ENCODE data around the gene TMEM63A.
"Not testable (repeated sequence)": the region's sequence is repeated elsewhere in the genome, so short reads cannot be mapped to it uniquely, and the experiment has no call there.

The TMEM63A gene

GRCh38 chr1:225908013-225908640 is 25.9 kb upstream of the TMEM63A start:
- no peak for DNase-seq

- no peak for DNase-seq
Observed at GRCh38 chr1:225907341-225907740, 25.2 kb upstream of the TMEM63A start.

GRCh38 chr1:225906467-225906866 is 24.3 kb upstream of the TMEM63A start:
- no peak for DNase-seq

- DNase-seq: no peak
Observed at GRCh38 chr1:225903623-225904022, 21.4 kb upstream of the TMEM63A start.

- no peak for DNase-seq
Observed at GRCh38 chr1:225899044-225899925, 17.1 kb upstream of the TMEM63A start.

GRCh38 chr1:225897595-225898514 is 15.7 kb upstream of the TMEM63A start:
- no peak for DNase-seq

- DNase-seq: peak; percentile 17 to 71
Observed at GRCh38 chr1:225896937-225897549, 14.9 kb upstream of the TMEM63A start.

GRCh38 chr1:225896494-225896893 is 14.3 kb upstream of the TMEM63A start:
- no peak for DNase-seq

DNA sequence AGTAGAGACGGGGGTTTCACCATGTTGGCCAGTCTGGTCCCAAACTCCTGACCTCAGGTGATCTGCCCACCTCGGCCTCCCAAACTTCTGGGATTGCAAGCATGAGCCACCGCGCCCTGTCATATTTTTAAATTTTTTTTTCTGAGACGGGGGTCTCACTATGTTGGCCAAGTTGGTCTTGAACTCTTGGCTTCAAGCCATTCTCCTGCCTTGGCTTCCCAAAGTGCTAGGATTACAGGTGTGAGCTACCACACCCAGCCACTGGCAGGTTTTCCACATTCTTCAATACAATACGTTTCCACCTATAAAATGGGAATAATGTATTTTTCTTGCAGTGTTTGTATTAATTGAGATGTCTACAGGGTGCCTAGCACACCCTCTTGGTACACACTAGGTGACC is 10.1 kb upstream of the TMEM63A start:
- no peak for DNase-seq

GRCh38 chr1:225891229-225891972 is 9.2 kb upstream of the TMEM63A start:
- DNase-seq: no peak

DNA sequence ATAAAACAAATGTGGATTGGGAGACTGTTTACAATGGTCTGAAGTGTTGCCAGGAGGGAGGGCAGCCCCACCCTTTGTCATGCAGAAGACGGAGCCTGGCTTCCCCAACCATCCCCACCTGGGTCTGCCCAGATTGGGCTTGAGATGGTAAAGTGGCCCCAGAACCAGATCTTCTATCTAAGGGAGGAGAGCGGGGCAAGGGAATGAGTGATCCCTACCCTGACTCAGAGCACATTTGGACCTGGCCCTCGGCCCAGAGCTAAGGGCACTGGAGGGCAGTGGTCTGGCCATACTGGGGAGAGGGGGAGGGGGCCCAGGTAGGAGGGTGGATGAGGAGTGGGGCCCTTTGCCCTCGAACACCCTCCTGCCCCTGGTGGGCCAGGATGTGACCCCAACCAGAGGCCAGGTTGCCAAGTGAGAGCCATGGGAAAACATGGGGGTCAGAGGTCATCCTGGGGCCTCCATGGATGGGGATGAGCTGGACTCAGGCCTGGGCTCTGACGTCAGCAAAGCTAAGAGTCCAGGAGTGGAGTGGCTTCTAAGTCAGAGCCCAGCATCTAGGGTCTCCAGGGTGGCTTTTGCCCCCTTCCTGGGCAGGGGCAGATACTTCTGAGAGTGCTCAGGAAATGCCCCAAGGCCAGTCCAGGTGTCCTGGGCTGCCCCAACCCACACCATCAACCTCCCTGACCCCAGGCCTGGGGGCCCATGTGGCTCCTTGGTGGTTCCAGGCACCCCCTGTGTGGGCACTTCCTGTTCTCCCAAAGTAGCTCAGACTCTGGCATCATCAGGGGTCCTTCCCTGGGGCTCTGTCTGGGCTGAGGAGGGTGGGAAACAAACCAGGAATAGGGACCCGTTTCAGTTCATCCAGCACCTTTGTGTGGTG is 8.4 kb upstream of the TMEM63A start:
- DNase-seq: no peak

GRCh38 chr1:225889743-225890142 is 7.6 kb upstream of the TMEM63A start:
- no peak for DNase-seq

DNA sequence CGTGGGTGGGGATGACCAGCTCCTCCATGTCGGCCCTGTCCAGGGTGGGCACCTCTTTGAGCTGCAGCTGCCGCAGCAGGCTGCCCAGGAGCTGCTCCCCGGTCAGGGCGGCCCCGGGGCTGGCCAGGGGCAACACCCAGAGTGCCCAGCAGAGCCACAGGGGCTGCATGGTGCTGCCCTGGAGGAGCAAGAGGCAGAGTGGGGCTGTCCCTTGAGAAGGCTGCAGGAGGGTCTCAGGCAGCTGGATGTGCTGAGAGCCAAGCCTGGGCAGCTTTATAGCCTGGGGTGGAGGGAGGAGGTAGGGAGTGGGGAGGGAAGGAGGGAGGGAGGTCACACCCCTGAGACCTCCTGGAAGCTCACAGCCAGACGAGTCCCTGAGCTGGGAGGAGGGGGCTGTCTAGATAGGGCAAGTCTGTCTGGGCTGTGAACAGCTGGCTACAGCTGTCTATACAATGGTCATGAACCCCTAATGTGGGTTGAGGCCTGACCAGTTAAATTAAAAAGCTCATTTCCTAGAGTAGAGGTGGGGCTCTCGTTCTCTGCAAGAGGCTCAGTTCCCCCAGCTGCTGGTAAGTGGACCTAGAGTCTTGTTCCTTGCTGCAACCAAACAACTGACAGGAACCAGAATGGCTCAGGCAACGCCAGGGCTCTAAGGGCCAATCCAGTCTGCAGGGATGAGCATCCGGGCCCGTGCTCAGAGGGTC is 6.9 kb upstream of the TMEM63A start, which contains the start of gene LEFTY1:
LEFTY1 (minus strand) TSS at position 249 of the 704 bp plus-strand sequence; CDS start at position 169, 80 bp downstream.
- DNase-seq: no peak

DNA sequence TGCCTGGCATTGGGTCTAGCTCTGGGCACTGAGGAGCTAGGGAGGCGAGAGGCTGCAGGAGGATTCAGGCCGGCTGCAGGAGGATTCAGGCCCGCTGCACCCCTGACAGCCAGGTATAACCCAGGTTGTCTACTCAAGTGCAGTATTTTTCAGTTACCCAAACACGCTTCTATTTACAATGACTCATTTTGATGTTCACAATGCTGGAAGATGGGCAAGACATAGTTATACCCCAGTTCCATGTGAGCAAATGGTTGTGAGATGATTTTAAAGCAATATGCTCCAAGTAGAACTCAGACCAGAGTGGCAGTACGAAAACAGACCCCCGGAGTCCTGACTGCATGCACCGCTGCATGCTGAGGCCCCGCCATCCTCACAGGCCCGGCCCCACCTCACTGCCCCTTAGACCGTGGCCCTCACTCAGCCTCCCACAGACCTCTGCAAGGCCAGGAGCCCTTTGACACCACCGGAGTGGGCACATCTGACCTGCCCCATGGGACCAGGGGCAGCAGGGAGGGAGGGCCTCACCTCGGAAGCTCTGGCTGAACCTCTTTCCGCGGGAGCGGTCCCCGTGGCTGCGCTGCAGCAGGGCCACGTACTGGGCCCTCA is 6.2 kb upstream of the TMEM63A start:
- DNase-seq: no peak

DNA sequence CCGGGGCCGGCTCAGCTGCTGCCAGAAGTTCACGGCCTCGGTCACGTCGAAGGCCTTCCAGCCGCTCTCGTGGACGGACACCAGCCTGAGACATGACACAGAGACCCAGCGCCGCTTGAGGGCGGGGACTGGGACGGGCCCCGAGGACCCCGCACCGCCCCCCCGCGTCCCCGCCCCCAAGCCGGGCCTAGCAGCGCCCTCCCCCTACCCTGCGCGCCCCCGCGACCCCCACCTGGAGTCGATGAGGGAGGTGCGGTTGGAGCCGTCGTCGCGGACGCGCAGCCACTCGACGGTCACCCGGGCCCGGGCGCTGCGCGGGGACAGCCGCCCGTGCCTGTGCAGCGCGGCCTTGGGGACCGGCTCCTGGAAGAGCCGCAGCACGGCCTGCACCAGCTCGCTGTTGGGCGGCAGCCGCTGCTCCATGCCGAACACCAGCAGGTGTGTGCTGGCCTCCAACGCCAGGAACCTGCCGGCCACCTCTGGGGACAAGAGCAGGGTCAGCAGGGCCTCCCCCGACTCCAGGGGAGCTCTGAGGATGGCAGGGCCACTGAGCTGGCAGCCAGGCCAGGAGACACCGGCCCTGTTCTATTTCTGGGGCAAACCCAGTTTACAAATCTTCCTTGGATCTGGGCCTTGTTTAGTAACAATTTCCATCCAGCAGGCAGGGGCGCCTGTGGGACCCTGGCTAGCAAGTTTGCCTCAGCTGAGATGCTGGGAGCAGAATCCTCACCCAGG is 5.5 kb upstream of the TMEM63A start:
- DNase-seq: not testable (repeated sequence)

DNA sequence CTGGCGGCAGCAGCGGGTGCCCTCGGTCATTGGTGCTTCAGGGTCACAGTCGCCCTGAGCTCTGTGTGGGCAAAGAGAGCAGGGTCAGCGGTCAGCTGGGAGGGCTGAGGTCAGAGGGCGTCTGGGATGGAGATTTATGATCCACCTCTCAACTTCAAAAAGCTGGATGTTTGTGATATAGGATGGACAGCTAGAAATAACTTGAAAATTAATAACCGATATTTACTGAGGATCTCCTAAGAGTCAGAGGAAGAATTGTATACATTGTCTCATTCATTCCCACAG is 4.8 kb upstream of the TMEM63A start:
- no peak for DNase-seq

DNA sequence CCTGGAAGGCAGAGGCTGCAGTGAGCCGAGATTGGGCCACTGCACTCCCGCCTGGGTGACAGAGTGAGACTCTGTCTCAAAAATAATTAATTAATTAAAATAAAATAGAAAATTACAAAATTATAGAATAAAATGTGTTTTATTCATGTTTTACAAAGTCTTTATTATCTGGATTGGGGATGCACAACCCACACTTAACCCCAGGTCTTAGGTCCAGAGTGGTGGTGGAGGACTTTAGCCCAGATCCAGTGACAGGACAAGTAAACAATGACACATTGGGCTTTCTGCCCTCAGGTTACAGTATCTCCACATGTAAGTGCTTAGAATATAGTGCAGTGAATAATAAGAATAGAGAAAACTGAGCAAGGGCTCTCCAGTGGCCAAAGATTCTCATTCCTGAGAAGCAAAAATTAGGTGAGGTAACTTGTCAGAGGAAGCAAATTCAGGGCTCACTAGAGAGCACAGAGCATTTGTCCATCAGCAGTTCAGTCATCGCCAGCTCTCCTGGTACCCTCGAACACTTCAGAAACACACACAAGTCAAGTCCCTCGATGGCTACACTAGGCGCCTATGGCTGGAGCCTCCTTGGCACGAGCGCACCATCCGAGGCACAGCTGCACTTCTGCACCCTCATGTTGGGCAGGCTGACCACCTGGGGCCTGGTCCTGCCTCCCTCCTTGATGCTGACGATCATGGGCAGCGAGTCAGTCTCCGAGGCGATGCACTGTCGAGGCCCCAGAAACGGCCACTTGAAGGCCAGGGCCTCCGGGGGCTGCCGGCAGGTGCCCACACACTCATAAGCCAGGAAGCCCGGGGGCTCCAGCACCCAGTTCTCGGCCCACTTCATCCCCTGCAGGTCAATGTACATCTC is 4.2 kb upstream of the TMEM63A start:
- DNase-seq: no peak

DNA sequence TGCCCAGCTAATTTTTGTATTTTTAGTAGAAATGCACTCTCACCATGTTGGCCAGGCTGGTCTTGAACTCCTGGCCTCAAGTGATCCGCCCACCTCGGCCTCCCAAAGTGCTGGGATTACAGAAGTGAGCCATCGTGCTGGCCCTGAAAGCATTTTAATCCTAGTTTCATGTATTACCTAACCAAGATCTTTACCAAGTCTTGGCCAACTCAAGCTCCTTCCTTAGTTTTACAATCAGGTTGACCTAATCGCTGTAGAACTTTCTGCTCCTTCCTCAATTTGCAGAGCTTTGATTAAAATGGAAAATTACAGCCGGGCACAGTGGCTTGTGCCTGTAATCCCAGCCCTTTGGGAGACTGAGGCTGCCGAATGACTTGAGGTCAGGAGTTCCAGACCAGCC is 3.2 kb upstream of the TMEM63A start:
- no peak for DNase-seq
